Measurements from ENCODE around the gene STC2.

STC2 gene

GRCh38 chr5:173304591-173304988 lies 23.6 kb downstream of the STC2 start:
- no peak for DNase-seq (ENCODE audit: extremely low spot score)
- POLR2A ChIA-PET = no interaction called here
- CTCF ChIA-PET = interaction anchor here (1.0 to 8.2 kb wide), 5 partner anchors 8 to 221 kb away, joined by 4 to 61 read pairs (median 4); no protein-coding TSS in a partner anchor
- TF ChIP-seq CTCF (IDR thresholded peaks at IDR 0.05; ENCODE audit: control extremely low read depth, extremely low read depth, low read depth, missing control alignments) = no peak

- DNase-seq (ENCODE audit: extremely low spot score) = no peak
- TF ChIP-seq CTCF (IDR thresholded peaks at IDR 0.05; ENCODE audit: control extremely low read depth, extremely low read depth, low read depth, missing control alignments) = no peak
- CTCF ChIA-PET = interaction anchor here (1.0 to 8.2 kb wide), 7 partner anchors 8 to 278 kb away, joined by 3 to 61 read pairs (median 5); no protein-coding TSS in a partner anchor
- POLR2A ChIA-PET = no interaction called here
Observed at GRCh38 chr5:173303878-173304590, 24.2 kb downstream of the STC2 start.

GRCh38 chr5:173302546-173303155 lies 25.6 kb downstream of the STC2 start:
- DNase-seq (ENCODE audit: extremely low spot score) = no peak
- ChIA-PET POLR2A (no interaction called here), CTCF (interaction anchor here (1.3 to 8.2 kb wide), 4 partner anchors 8 to 279 kb away, joined by 3 to 61 read pairs (median 6); no protein-coding TSS in a partner anchor)
- TF ChIP-seq CTCF (IDR thresholded peaks at IDR 0.05; ENCODE audit: control extremely low read depth, extremely low read depth, low read depth, missing control alignments) = no peak

GRCh38 chr5:173301695-173302545 lies 26.3 kb downstream of the STC2 start:
- ChIA-PET CTCF (interaction anchor here (8.2 kb wide), 1 partner anchor 8 kb away, joined by 61 read pairs; no protein-coding TSS in a partner anchor), POLR2A (no interaction called here)
- DNase-seq (ENCODE audit: extremely low spot score) = no peak
- no peak for TF ChIP-seq CTCF (IDR thresholded peaks at IDR 0.05; ENCODE audit: control extremely low read depth, extremely low read depth, low read depth, missing control alignments)

GRCh38 chr5:173300389-173301047 lies 27.7 kb downstream of the STC2 start:
- ChIA-PET CTCF (interaction anchor here (10.7 kb wide), 1 partner anchor 30 kb away, joined by 210 read pairs; the partner anchor contains the start of gene STC2), POLR2A (no interaction called here)
- no peak for TF ChIP-seq CTCF (IDR thresholded peaks at IDR 0.05; ENCODE audit: control extremely low read depth, extremely low read depth, low read depth, missing control alignments)

GRCh38 chr5:173299820-173300219 lies 28.4 kb downstream of the STC2 start:
- no peak for DNase-seq (ENCODE audit: extremely low spot score)
- no peak for TF ChIP-seq CTCF (IDR thresholded peaks at IDR 0.05; ENCODE audit: control extremely low read depth, extremely low read depth, low read depth, missing control alignments)
- ChIA-PET CTCF (interaction anchor here (1.5 to 10.7 kb wide), 2 partner anchors 31 to 585 kb away, joined by 3 to 210 read pairs; partner anchors contain the start of gene STC2), POLR2A (no interaction called here)

More at GRCh38 chr5:173300389-173301047, 27.7 kb downstream of the STC2 start:
- no peak for DNase-seq (ENCODE audit: extremely low spot score)

All from GM10248 (cell line).